ENCODE data around the gene TICAM2. TPM values are rescaled to one million over a fixed set of nuclear protein-coding genes. Genes with fewer than 3 reads are reported as not detected.

TICAM2 gene
- total and polyA plus RNA-seq, 2 experiments from 2014 or later = 2.1 to 2.5 TPM

GRCh38 chr5:115644046-115644445, 41.8 kb upstream of the TICAM2 start:
- Histone ChIP-seq H3K27ac (no peak overlapping the region), H3K9me2 (replicated peaks; ENCODE audit: insufficient read depth) (no peaks in the 10 kb centered on the region), H2AFZ (no peak overlapping the region), H3K36me3 (replicated peaks; ENCODE audit: insufficient read depth, low read depth) (no peaks in the 10 kb centered on the region), H3K27me3 (no peaks in the 10 kb centered on the region), H4K20me1 (ENCODE audit: insufficient read depth, poor library complexity, severe bottlenecking) (no peaks in the 10 kb centered on the region), H3K4me1 (ENCODE audit: insufficient read depth) (no peaks in the 10 kb centered on the region), H3K79me2 (no peaks in the 10 kb centered on the region), H3K4me2 (no peak overlapping the region), H3K4me3 (no peak overlapping the region), H3K9me3 (ENCODE audit: low read depth) (no peaks in the 10 kb centered on the region)
- no peak for DNase-seq (ENCODE audit: low spot score)
- WGBS (ENCODE audit: low lambda C conversion rate, missing lambda C conversion rate) = 87% methylated on average over 2 of the region's 2 CpGs
- no peak for TF ChIP-seq CTCF (IDR thresholded peaks at IDR 0.05; ENCODE audit: poor library complexity)
- no peak for TF ChIP-seq EZH2 (IDR thresholded peaks at IDR 0.05; ENCODE audit: borderline replicate concordance)
- no peak for TF ChIP-seq EZH2phosphoT487 (IDR thresholded peaks at IDR 0.05; ENCODE audit: low read depth, severe bottlenecking, unreplicated experiment)

GRCh38 chr5:115641948-115642347, 39.7 kb upstream of the TICAM2 start:
- Histone ChIP-seq H4K20me1 (ENCODE audit: insufficient read depth, poor library complexity, severe bottlenecking) (no peaks in the 10 kb centered on the region), H3K9me2 (replicated peaks; ENCODE audit: insufficient read depth) (no peaks in the 10 kb centered on the region), H3K36me3 (replicated peaks; ENCODE audit: insufficient read depth, low read depth) (no peaks in the 10 kb centered on the region), H3K79me2 (no peaks in the 10 kb centered on the region), H3K4me1 (ENCODE audit: insufficient read depth) (no peaks in the 10 kb centered on the region), H2AFZ (no peak overlapping the region), H3K4me3 (no peak overlapping the region), H3K4me2 (no peak overlapping the region), H3K27ac (no peak overlapping the region), H3K9me3 (ENCODE audit: low read depth) (no peaks in the 10 kb centered on the region), H3K27me3 (no peaks in the 10 kb centered on the region)
- DNase-seq (ENCODE audit: low spot score) = no peak
- WGBS (ENCODE audit: low lambda C conversion rate, missing lambda C conversion rate) = 95% methylated on average over 1 of the region's 1 CpG
- no peak for TF ChIP-seq CTCF (IDR thresholded peaks at IDR 0.05; ENCODE audit: poor library complexity)
- TF ChIP-seq EZH2phosphoT487 (IDR thresholded peaks at IDR 0.05; ENCODE audit: low read depth, severe bottlenecking, unreplicated experiment) = no peak
- no peak for TF ChIP-seq EZH2 (IDR thresholded peaks at IDR 0.05; ENCODE audit: borderline replicate concordance)

GRCh38 chr5:115640274-115640673, 38.0 kb upstream of the TICAM2 start:
- Histone ChIP-seq H3K27me3 (no peaks in the 10 kb centered on the region), H3K4me3 (no peak overlapping the region), H4K20me1 (ENCODE audit: insufficient read depth, poor library complexity, severe bottlenecking) (no peaks in the 10 kb centered on the region), H3K36me3 (replicated peaks; ENCODE audit: insufficient read depth, low read depth) (no peaks in the 10 kb centered on the region), H3K79me2 (no peaks in the 10 kb centered on the region), H3K27ac (no peak overlapping the region), H2AFZ (no peak overlapping the region), H3K4me1 (ENCODE audit: insufficient read depth) (no peaks in the 10 kb centered on the region), H3K4me2 (no peak overlapping the region), H3K9me2 (replicated peaks; ENCODE audit: insufficient read depth) (no peaks in the 10 kb centered on the region), H3K9me3 (ENCODE audit: low read depth) (no peaks in the 10 kb centered on the region)
- 86% methylated on average over 2 of the region's 2 CpGs for WGBS (ENCODE audit: low lambda C conversion rate, missing lambda C conversion rate)
- no peak for DNase-seq (ENCODE audit: low spot score)
- TF ChIP-seq CTCF (IDR thresholded peaks at IDR 0.05; ENCODE audit: poor library complexity) = no peak
- no peak for TF ChIP-seq EZH2phosphoT487 (IDR thresholded peaks at IDR 0.05; ENCODE audit: low read depth, severe bottlenecking, unreplicated experiment)
- no peak for TF ChIP-seq EZH2 (IDR thresholded peaks at IDR 0.05; ENCODE audit: borderline replicate concordance)

- Histone ChIP-seq H3K79me2 (no peaks in the 10 kb centered on the region), H3K4me3 (no peak overlapping the region), H3K27me3 (no peaks in the 10 kb centered on the region), H3K4me2 (no peak overlapping the region), H4K20me1 (ENCODE audit: insufficient read depth, poor library complexity, severe bottlenecking) (no peaks in the 10 kb centered on the region), H3K9me2 (replicated peaks; ENCODE audit: insufficient read depth) (no peaks in the 10 kb centered on the region), H3K27ac (no peak overlapping the region), H3K9me3 (ENCODE audit: low read depth) (no peaks in the 10 kb centered on the region), H3K4me1 (ENCODE audit: insufficient read depth) (no peaks in the 10 kb centered on the region), H3K36me3 (replicated peaks; ENCODE audit: insufficient read depth, low read depth) (no peaks in the 10 kb centered on the region), H2AFZ (no peak overlapping the region)
- no peak for DNase-seq (ENCODE audit: low spot score)
- 89% methylated on average over 1 of the region's 1 CpG for WGBS (ENCODE audit: low lambda C conversion rate, missing lambda C conversion rate)
- TF ChIP-seq EZH2phosphoT487 (IDR thresholded peaks at IDR 0.05; ENCODE audit: low read depth, severe bottlenecking, unreplicated experiment) = no peak
- TF ChIP-seq EZH2 (IDR thresholded peaks at IDR 0.05; ENCODE audit: borderline replicate concordance) = no peak
- no peak for TF ChIP-seq CTCF (IDR thresholded peaks at IDR 0.05; ENCODE audit: poor library complexity)
These were observed 37.1 kb upstream of the TICAM2 start for GRCh38 chr5:115639377-115639776.

Data from hepatocyte (in vitro differentiated cells).